ENCODE measurements around the gene SLIT3. TPM values are rescaled to one million over a fixed set of nuclear protein-coding genes. Genes with fewer than 3 reads are reported as not detected.

The SLIT3 gene
- total RNA-seq, 6 experiments from 2014 or later, result 0.31 to 1.2 (median 0.65) TPM

DNA sequence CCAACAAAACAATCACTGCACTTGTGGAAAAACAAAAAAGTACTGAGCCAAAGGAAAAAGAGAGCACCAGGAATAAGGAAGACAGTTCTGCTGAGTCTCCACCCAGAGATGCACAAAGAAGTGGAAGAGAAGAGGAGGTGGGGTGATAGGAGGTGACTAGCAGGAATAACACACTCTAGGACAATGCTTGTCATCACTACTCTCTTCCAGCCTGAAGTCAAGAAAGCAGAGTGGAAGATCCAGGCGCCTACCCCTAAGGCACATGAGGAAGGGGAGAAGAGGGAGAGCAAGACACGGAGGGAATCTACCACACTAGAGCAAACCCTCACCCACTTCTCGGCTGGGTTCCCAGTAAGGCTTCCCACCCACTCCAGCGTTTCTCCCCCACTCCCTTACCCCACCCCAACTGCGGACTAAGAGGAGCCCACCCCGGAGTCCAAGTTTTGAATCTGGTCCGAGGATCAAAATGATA is 1.7 kb downstream of the SLIT3 start:
- Histone ChIP-seq H3K36me3 (no peaks in the 10 kb centered on the region), H3K27me3 (peaks cover 0 to 10% of the 10 kb centered on the region in 2 donors), H3K4me3 (no peak overlapping the region), H3K4me1 (no peaks in the 10 kb centered on the region), H3K27ac (no peak overlapping the region), H3K9me3 (no peaks in the 10 kb centered on the region)
- 40% methylated on average over 6 of the region's 7 CpGs for WGBS (ENCODE audit: insufficient coverage, low coverage, low lambda C conversion rate, missing lambda C conversion rate)
- intact Hi-C loops (cut with DNase I), result no loop called here
- ATAC-seq (no peak), DNase-seq (no peak)
- TF ChIP-seq, protein P1, sequence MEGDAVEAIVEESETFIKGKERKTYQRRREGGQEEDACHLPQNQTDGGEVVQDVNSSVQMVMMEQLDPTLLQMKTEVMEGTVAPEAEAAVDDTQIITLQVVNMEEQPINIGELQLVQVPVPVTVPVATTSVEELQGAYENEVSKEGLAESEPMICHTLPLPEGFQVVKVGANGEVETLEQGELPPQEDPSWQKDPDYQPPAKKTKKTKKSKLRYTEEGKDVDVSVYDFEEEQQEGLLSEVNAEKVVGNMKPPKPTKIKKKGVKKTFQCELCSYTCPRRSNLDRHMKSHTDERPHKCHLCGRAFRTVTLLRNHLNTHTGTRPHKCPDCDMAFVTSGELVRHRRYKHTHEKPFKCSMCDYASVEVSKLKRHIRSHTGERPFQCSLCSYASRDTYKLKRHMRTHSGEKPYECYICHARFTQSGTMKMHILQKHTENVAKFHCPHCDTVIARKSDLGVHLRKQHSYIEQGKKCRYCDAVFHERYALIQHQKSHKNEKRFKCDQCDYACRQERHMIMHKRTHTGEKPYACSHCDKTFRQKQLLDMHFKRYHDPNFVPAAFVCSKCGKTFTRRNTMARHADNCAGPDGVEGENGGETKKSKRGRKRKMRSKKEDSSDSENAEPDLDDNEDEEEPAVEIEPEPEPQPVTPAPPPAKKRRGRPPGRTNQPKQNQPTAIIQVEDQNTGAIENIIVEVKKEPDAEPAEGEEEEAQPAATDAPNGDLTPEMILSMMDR (IDR thresholded peaks at IDR 0.05), result no peak
- no peak for TF ChIP-seq POLR2A (IDR thresholded peaks at IDR 0.05)

DNA sequence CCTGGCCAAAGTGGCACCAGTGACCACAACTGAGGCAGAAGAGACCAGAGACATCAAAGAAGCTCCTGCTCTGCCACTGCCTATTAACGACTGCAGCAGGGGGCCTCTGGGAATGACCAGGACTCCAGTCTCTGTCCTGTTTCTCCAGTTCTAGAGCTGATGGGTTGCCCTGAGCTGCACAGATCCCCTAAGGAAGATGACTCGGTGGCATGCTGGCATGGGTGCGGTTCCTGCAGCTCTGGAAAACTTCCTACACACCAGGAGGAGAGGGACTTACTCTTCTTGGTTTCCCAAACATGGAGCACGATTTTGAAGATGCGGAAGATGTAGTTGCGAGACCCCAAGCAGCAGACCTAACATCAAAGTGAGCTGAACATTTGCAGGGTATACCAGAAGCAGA is 2.7 kb downstream of the SLIT3 start:
- DNase-seq (no peak), ATAC-seq (no peak)
- Histone ChIP-seq H3K27me3 (peaks cover 0 to 6% of the 10 kb centered on the region in 2 donors), H3K36me3 (no peaks in the 10 kb centered on the region), H3K4me1 (no peaks in the 10 kb centered on the region), H3K27ac (no peak overlapping the region), H3K9me3 (no peaks in the 10 kb centered on the region), H3K4me3 (no peak overlapping the region)
- no CpG with 5 or more reads among the region's 6 CpGs for WGBS (ENCODE audit: insufficient coverage, low coverage, low lambda C conversion rate, missing lambda C conversion rate)
- intact Hi-C loops (cut with DNase I), result no loop called here
- no peak for TF ChIP-seq POLR2A (IDR thresholded peaks at IDR 0.05)
- TF ChIP-seq, protein P1 (IDR thresholded peaks at IDR 0.05), result no peak

DNA sequence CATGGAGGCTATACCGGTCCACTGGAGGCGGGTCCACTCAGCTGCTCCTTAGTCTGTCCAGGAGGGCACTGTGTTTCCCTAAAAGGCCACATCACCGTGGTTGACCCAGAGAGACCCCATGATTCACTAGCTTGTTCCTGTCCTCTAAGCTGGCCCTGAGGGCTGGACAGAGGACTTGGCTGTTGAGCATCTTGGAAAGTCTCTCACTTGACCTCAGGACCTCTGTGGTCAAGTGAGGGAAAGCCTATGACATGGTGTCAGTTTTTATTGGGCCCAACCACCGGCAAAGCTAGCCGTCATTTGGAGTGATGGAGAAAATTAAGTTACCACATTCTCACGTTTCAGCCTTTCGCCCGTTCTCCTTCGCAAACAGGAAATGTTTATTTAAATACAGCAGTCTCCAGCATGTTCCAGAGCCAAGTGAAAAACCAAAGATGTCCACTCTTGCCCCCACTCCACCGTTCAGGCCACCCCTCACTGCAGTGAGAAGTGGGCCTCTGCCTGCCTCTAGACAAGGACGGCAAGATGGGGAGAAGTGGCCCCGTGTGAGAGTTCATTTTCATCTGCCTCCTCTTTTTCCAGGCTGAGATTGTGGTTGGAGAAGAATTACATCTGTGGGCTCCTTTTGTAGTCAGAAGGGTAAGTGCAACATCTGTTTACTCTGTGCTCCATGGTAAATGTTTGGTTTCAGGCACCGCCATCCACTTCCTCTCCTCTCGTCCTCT is 4.4 kb downstream of the SLIT3 start:
- Histone ChIP-seq H3K27me3 (no peaks in the 10 kb centered on the region), H3K27ac (no peak overlapping the region), H3K9me3 (no peaks in the 10 kb centered on the region), H3K4me1 (no peaks in the 10 kb centered on the region), H3K4me3 (no peak overlapping the region), H3K36me3 (no peaks in the 10 kb centered on the region)
- TF ChIP-seq, protein P1 (IDR thresholded peaks at IDR 0.05), result no peak
- no peak for TF ChIP-seq POLR2A (IDR thresholded peaks at IDR 0.05)
- WGBS (ENCODE audit: insufficient coverage, low coverage, low lambda C conversion rate, missing lambda C conversion rate), result 27% methylated on average over 12 of the region's 14 CpGs
- intact Hi-C loops (cut with DNase I), result no loop called here
- ATAC-seq, result no peak
- DNase-seq, result no peak

DNA sequence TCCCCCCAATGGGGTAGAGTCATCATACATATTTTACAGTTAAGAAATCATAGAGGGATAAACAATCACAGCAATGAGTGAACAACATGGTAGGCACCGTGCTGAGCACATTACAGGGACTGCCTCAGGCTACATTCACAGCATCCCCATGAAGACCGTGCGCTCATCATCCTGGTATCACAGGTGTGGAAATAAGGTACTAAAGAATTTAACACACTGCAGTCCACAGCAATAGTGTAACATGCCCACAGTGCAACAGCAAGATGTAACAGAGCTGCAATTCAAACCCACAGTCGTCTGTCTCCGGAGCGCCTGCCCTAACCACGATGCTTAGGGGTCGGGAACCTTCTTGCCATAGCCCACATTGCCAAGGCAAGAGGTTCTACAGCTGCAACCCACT is 5.6 kb downstream of the SLIT3 start:
- DNase-seq (no peak), ATAC-seq (no peak)
- no peaks in the 10 kb centered on the region for H3K36me3 ChIP-seq
- TF ChIP-seq, protein P1 (IDR thresholded peaks at IDR 0.05), result no peak
- no peak for TF ChIP-seq POLR2A (IDR thresholded peaks at IDR 0.05)
- 62% methylated on average over 8 of the region's 8 CpGs for WGBS (ENCODE audit: insufficient coverage, low coverage, low lambda C conversion rate, missing lambda C conversion rate)
- H3K9me3 ChIP-seq, result no peaks in the 10 kb centered on the region
- no peak overlapping the region for H3K27ac ChIP-seq
- no peaks in the 10 kb centered on the region for H3K4me1 ChIP-seq
- no peak overlapping the region for H3K4me3 ChIP-seq
- intact Hi-C loops (cut with DNase I), result no loop called here
- peaks cover 0 to 2% of the 10 kb centered on the region in 2 donors for H3K27me3 ChIP-seq

All from right lobe of liver (tissue), 6 donors.